Measurements from ENCODE around the gene CDK7.

DNA sequence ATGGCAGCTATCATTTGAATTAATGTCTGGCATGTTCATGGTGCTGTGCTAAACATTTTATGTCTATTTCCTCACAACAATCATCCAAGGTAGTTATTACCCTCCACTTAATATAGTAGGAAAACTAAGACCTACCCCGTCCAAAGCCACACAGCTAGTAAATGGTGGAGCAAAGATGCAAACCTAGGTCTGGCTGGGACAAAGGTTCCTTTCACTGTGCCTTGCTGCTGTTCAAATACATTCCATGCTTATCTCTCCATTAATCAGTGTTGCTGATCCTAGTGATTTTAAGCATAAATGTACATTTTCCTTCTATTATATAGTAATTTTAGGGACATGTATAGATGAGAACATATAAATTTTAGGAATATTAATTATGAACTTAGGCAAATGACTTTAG lies 59.2 kb downstream of the CDK7 start:
- TF ChIP-seq YY1 (IDR thresholded peaks at IDR 0.05; ENCODE audit: insufficient read depth, insufficient read length): no peak
- TF ChIP-seq SUZ12 (IDR thresholded peaks at IDR 0.05; ENCODE audit: extremely low read depth, insufficient read depth, insufficient read length): no peak
- no peak for TF ChIP-seq ZNF274 (IDR thresholded peaks at IDR 0.05; ENCODE audit: low read depth, low read length)
